Fibroblast of lung (primary cell): Measurements from ENCODE around the gene CACNA2D3. TPM values are rescaled to one million over a fixed set of nuclear protein-coding genes. Genes with fewer than 3 reads are reported as not detected.

Experiments
- DNase-seq, 2 donors: peaks; one replicate each; pipeline versions ENCODE4 v3.0.0 to v3.0.0-alpha.2; 2010; ENCODE audit warnings: low read depth in 2 of 2
- H2AFZ ChIP-seq: 2 replicates; pipeline ENCODE4 v1.5.1; 2012; ENCODE audit warnings: low read length, control low read depth, inconsistent platforms
- H3K27ac ChIP-seq: 2 replicates; pipeline ENCODE4 v1.5.1; 2011; ENCODE audit warnings: low read length, control low read depth; ENCODE audit not compliant: insufficient read depth
- H3K27me3 ChIP-seq: 2 replicates; pipeline ENCODE4 v1.5.1; 2011; ENCODE audit warnings: mild to moderate bottlenecking, low read length; ENCODE audit not compliant: control insufficient read depth, insufficient read depth
- H3K36me3 ChIP-seq: 2 replicates; pipeline ENCODE4 v1.5.1; 2011; ENCODE audit warnings: low read length; ENCODE audit not compliant: control insufficient read depth, insufficient read depth
- H3K4me1 ChIP-seq: 2 replicates; pipeline ENCODE4 v1.5.1; 2011; ENCODE audit warnings: low read length; ENCODE audit not compliant: control insufficient read depth, insufficient read depth; ENCODE audit errors: extremely low read depth
- H3K4me2 ChIP-seq: 2 replicates; pipeline ENCODE4 v1.5.1; 2011; ENCODE audit warnings: low read length, control low read depth; ENCODE audit not compliant: insufficient read depth; ENCODE audit errors: extremely low read depth
- H3K4me3 ChIP-seq, 4 experiments: fragments of 200-600 bp in 1 of 4; sonication (generic) in 1 of 4; replicated peaks in 1 of 4; 2 replicates each; pipeline ENCODE4 v1.5.1; 2011 to 2016; ENCODE audit warnings: low read length in 4 of 4, low read depth in 3 of 4, mild to moderate bottlenecking in 3 of 4, control low read depth in 2 of 4, inconsistent platforms in 1 of 4, mixed read lengths in 1 of 4; ENCODE audit not compliant: insufficient read depth in 1 of 4; ENCODE audit errors: control extremely low read depth in 1 of 4
- H3K79me2 ChIP-seq: 2 replicates; pipeline ENCODE4 v1.5.1; 2012; ENCODE audit warnings: mild to moderate bottlenecking, low read length, inconsistent platforms; ENCODE audit not compliant: control insufficient read depth, insufficient read depth
- H3K9ac ChIP-seq: 2 replicates; pipeline ENCODE4 v1.5.1; 2011; ENCODE audit warnings: mild to moderate bottlenecking, low read length, control low read depth; ENCODE audit not compliant: insufficient read depth
- H3K9me3 ChIP-seq: 2 replicates; pipeline ENCODE4 v1.5.1; 2012; ENCODE audit warnings: low read depth, low read length; ENCODE audit not compliant: control insufficient read depth, insufficient read depth
- H4K20me1 ChIP-seq: 2 replicates; pipeline ENCODE4 v1.5.1; 2011; ENCODE audit warnings: low read length; ENCODE audit not compliant: control insufficient read depth, insufficient read depth; ENCODE audit errors: extremely low read depth
- CTCF ChIP-seq, 2 donors: IDR thresholded peaks in 1 of 2; conservative IDR thresholded peaks in 1 of 2; 1 replicate in 1 of 2; 2 replicates in 1 of 2; pipeline ENCODE4 v1.5.1; 2011 to 2012; ENCODE audit warnings: low read length in 2 of 2, control low read depth in 1 of 2, inconsistent platforms in 1 of 2, low read depth in 1 of 2, mild to moderate bottlenecking in 1 of 2
- EZH2 ChIP-seq: IDR thresholded peaks from 2 replicates; pipeline ENCODE4 v1.5.1; 2012; ENCODE audit warnings: low read length, control low read depth, mild to moderate bottlenecking; ENCODE audit errors: missing control alignments
- polyA plus RNA-seq, 2 donors: library from polyadenylated mRNA; depleted of rRNA in 1 of 2; stranded (reverse) in 1 of 2; unstranded in 1 of 2; fragments of >200 nt; gene quantifications; 2 replicates each; pipeline ENCODE4 v1.2.1, GENCODE V29; 2011 to 2012; ENCODE audit warnings: missing spikeins in 1 of 2
- total RNA-seq: library from RNA; depleted of rRNA; stranded (reverse); fragments of >200 nt; gene quantifications from 2 replicates; pipeline ENCODE4 v1.2.1, GENCODE V29; 2014

The CACNA2D3 gene
- total and polyA plus RNA-seq, 2 donors (not counting 1 experiment from before 2014, with no cell fraction given), result 1.8 to 11.5 TPM

DNA sequence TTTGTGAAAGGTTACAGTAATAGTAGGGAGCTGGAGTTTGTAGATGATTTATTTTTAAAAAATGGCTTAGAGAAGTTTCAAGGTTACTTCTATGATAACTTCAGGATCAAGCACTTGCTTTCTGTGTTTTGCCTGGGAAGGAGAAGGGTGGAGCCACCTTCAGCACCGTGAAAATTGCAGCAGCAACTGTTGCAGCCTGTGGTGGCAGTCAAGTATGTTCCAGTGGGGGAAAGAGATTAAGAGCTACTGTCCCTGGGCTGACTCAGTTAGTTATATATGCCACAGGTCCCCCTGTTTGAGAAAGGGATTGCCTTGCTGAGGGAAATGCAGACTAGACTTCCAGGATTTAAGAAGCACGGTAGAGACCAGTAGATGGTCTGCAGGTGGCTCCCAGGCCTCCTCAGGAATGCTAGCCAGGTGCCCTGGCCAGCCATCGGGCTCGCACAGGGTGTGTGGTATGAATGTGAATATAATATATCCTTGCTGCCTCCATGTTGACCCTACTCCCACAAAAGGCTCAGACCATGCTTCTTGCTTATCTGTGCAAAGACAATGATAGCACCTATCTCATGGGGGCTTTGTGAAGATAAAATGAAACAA is 389.5 kb downstream of the CACNA2D3 start:
- Histone ChIP-seq H3K27ac (no peak overlapping the region), H3K27me3 (no peaks in the 10 kb centered on the region), H2AFZ (no peak overlapping the region), H3K9me3 (no peaks in the 10 kb centered on the region), H3K79me2 (no peaks in the 10 kb centered on the region), H3K4me2 (no peak overlapping the region), H3K9ac (no peak overlapping the region), H3K4me3 (no peak overlapping the region), H4K20me1 (no peaks in the 10 kb centered on the region), H3K4me1 (no peaks in the 10 kb centered on the region), H3K36me3 (no peaks in the 10 kb centered on the region)
- TF ChIP-seq EZH2, result no peak
- TF ChIP-seq CTCF (conservative IDR thresholded peaks at IDR 0.05 in 1 of 2, IDR thresholded peaks at IDR 0.05 in 1 of 2; ENCODE audit: low read depth in 1 of 2, low read length in 2 of 2), result no peak
- DNase-seq, result no peak

DNA sequence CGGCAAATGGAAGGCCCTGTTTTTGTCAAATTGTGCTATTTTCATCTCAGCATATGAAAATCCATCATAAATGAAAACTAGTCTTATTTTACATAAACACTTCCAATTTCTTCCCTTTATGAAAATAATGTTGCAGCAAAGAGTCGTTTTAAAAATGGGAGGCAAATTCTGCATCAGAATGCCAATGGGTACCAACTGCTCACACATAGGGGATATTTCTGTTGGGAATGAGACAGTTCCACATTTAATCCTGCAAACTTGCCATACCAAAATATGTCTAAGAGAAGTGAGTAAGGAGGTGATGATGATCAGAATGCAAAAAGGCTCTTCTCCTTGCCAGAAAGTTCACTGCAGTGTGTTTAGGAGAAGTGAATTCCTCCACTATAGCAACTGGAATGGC is 391.7 kb downstream of the CACNA2D3 start:
- Histone ChIP-seq H3K4me2 (no peak overlapping the region), H3K36me3 (no peaks in the 10 kb centered on the region), H3K9ac (no peak overlapping the region), H3K27ac (no peak overlapping the region), H2AFZ (no peak overlapping the region), H3K4me1 (no peaks in the 10 kb centered on the region), H3K4me3 (no peak overlapping the region), H4K20me1 (no peaks in the 10 kb centered on the region), H3K79me2 (no peaks in the 10 kb centered on the region), H3K9me3 (no peaks in the 10 kb centered on the region), H3K27me3 (no peaks in the 10 kb centered on the region)
- no peak for DNase-seq
- no peak for TF ChIP-seq EZH2

- no peak overlapping the region for H3K9ac ChIP-seq
- H3K4me3 ChIP-seq, result no peak overlapping the region
- no peaks in the 10 kb centered on the region for H3K27me3 ChIP-seq
- no peak overlapping the region for H3K27ac ChIP-seq
- no peaks in the 10 kb centered on the region for H3K36me3 ChIP-seq
- TF ChIP-seq EZH2 (no peak), CTCF (conservative IDR thresholded peaks at IDR 0.05 in 1 of 2, IDR thresholded peaks at IDR 0.05 in 1 of 2; ENCODE audit: low read depth in 1 of 2, low read length in 2 of 2) (no peak)
- H4K20me1 ChIP-seq, result no peaks in the 10 kb centered on the region
- H3K4me1 ChIP-seq, result no peaks in the 10 kb centered on the region
- no peaks in the 10 kb centered on the region for H3K9me3 ChIP-seq
- H3K4me2 ChIP-seq, result no peak overlapping the region
- H2AFZ ChIP-seq, result no peak overlapping the region
- H3K79me2 ChIP-seq, result no peaks in the 10 kb centered on the region
- DNase-seq, result no peak
Observed at GRCh38 chr3:54514416-54514815, 392.1 kb downstream of the CACNA2D3 start.
